Measurements from ENCODE around the gene MGAT2.

Gene MGAT2

GRCh38 chr14:49657500-49657899, 36.9 kb downstream of the MGAT2 start:
- peak; percentile 2 for DNase-seq

- no peak for DNase-seq
Measured at GRCh38 chr14:49659526-49660455, 39.2 kb downstream of the MGAT2 start.

GRCh38 chr14:49670475-49670874, 49.9 kb downstream of the MGAT2 start:
- DNase-seq = no peak
